WTC11 (cell line): ENCODE results near the gene MYL5. TPM values are rescaled to one million over a fixed set of nuclear protein-coding genes. Genes with fewer than 3 reads are reported as not detected.

ENCODE experiments used
- ATAC-seq: fragments of 200-7000 bp; cut with Tn5 transposase; 2 replicates; pipeline ENCODE4 v1.10.0; 2021; ENCODE audit warnings: mild to moderate bottlenecking, moderate library complexity
- CTCF ChIA-PET: fragments of 300-600 bp; sonication (Branson Sonifier 250); formaldehyde crosslinking; loops from one replicate; lab custom pipeline; 2021; ENCODE audit warnings: antibody characterized with exemption; lab: Charles Lee
- POLR2A ChIA-PET: fragments of 350-600 bp; sonication (Branson Sonifier 250); formaldehyde crosslinking; loops from one replicate; lab custom pipeline; 2021; ENCODE audit warnings: antibody characterized with exemption; lab: Charles Lee
- DNase-seq: peaks from one replicate; pipeline ENCODE4 v3.0.0; 2021; ENCODE audit warnings: low spot score
- H3K27ac Mint-ChIP-seq: 2 replicates; pipeline ENCODE4 v1.8.0; 2021; ENCODE audit warnings: mixed read lengths
- H3K27me3 Mint-ChIP-seq: 2 replicates; pipeline ENCODE4 v1.8.0; 2021; ENCODE audit warnings: low read depth, mild to moderate bottlenecking, moderate library complexity, mixed read lengths
- H3K36me3 Mint-ChIP-seq: 2 replicates; pipeline ENCODE4 v1.8.0; 2021; ENCODE audit warnings: mixed read lengths
- H3K4me1 Mint-ChIP-seq: 2 replicates; pipeline ENCODE4 v1.8.0; 2022; ENCODE audit warnings: mixed read lengths
- H3K4me3 Mint-ChIP-seq: 2 replicates; pipeline ENCODE4 v1.8.0; 2021; ENCODE audit warnings: mild to moderate bottlenecking, moderate library complexity, mixed read lengths
- H3K9me3 Mint-ChIP-seq: 2 replicates; pipeline ENCODE4 v1.8.0; 2021; ENCODE audit warnings: mixed read lengths
- ARID4B ChIP-seq: sonication (generic); formaldehyde crosslinking; IDR thresholded peaks from 2 replicates; pipeline ENCODE4 v1.8.0; 2023; ENCODE audit warnings: missing genetic modification reagents, mild to moderate bottlenecking, borderline replicate concordance
- ATF3 ChIP-seq: sonication (generic); formaldehyde crosslinking; conservative IDR thresholded peaks from 2 replicates; pipeline ENCODE4 v1.8.1; 2022; ENCODE audit warnings: mild to moderate bottlenecking, missing genetic modification reagents
- CBFB ChIP-seq: sonication (generic); formaldehyde crosslinking; IDR thresholded peaks from 2 replicates; pipeline ENCODE4 v1.8.1; 2022; ENCODE audit warnings: mild to moderate bottlenecking, low read depth, missing genetic modification reagents
- E2F1 ChIP-seq: sonication (generic); formaldehyde crosslinking; IDR thresholded peaks from 2 replicates; pipeline ENCODE4 v1.8.0; 2022; ENCODE audit warnings: mild to moderate bottlenecking, missing genetic modification reagents
- ERG ChIP-seq: fragments of 250-450 bp; sonication (Bioruptor Pico); IDR thresholded peaks from 2 replicates; pipeline ENCODE4 v1.8.0; 2021; ENCODE audit warnings: mild to moderate bottlenecking
- ESRRA ChIP-seq: sonication (generic); formaldehyde crosslinking; IDR thresholded peaks from 2 replicates; pipeline ENCODE4 v1.8.1; 2022; ENCODE audit warnings: mild to moderate bottlenecking, missing genetic modification reagents, borderline replicate concordance
- ETV6 ChIP-seq: sonication (generic); formaldehyde crosslinking; IDR thresholded peaks from 2 replicates; pipeline ENCODE4 v1.8.1; 2022; ENCODE audit warnings: mild to moderate bottlenecking, missing genetic modification reagents
- GABPB1 ChIP-seq: sonication (generic); formaldehyde crosslinking; IDR thresholded peaks from 2 replicates; pipeline ENCODE4 v1.8.1; 2023; ENCODE audit warnings: mild to moderate bottlenecking, missing genetic modification reagents
- MAX ChIP-seq: sonication (generic); formaldehyde crosslinking; IDR thresholded peaks from 2 replicates; pipeline ENCODE4 v1.8.0; 2022; ENCODE audit warnings: mild to moderate bottlenecking, missing genetic modification reagents
- MXD4 ChIP-seq: fragments of 250-450 bp; sonication (Bioruptor Pico); IDR thresholded peaks from 2 replicates; pipeline ENCODE4 v1.8.0; 2021; ENCODE audit warnings: mild to moderate bottlenecking, moderate library complexity, borderline replicate concordance
- NFATC4 ChIP-seq: fragments of 250-450 bp; sonication (Bioruptor Pico); IDR thresholded peaks from 2 replicates; pipeline ENCODE4 v1.9.0; 2021; ENCODE audit warnings: mild to moderate bottlenecking
- PRDM15 ChIP-seq: sonication (generic); formaldehyde crosslinking; IDR thresholded peaks from 2 replicates; pipeline ENCODE4 v1.8.0; 2022; ENCODE audit warnings: missing genetic modification reagents
- RELA ChIP-seq: sonication (generic); formaldehyde crosslinking; IDR thresholded peaks from 2 replicates; pipeline ENCODE4 v1.8.1; 2022; ENCODE audit warnings: missing genetic modification reagents, mild to moderate bottlenecking, borderline replicate concordance
- SMAD3 ChIP-seq: sonication (generic); formaldehyde crosslinking; IDR thresholded peaks from 2 replicates; pipeline ENCODE4 v1.8.0; 2022; ENCODE audit warnings: missing genetic modification reagents, mild to moderate bottlenecking, borderline replicate concordance
- TEAD1 ChIP-seq: sonication (generic); formaldehyde crosslinking; IDR thresholded peaks from 2 replicates; pipeline ENCODE4 v1.8.0; 2022; ENCODE audit warnings: mild to moderate bottlenecking, missing genetic modification reagents
- ZNF232 ChIP-seq: sonication (generic); formaldehyde crosslinking; IDR thresholded peaks from 2 replicates; pipeline ENCODE4 v1.8.0; 2022; ENCODE audit warnings: mild to moderate bottlenecking, missing genetic modification reagents
- ZNF532 ChIP-seq: fragments of 250-450 bp; sonication (Bioruptor Pico); IDR thresholded peaks from 2 replicates; pipeline ENCODE4 v1.9.0; 2021; ENCODE audit warnings: mild to moderate bottlenecking, borderline replicate concordance
- total RNA-seq: library from RNA; stranded (reverse); gene quantifications from 3 replicates; pipeline ENCODE4 v1.2.3, GENCODE V29; 2021

The MYL5 gene
- total RNA-seq, 1 experiment from 2014 or later = 22.2 TPM

GRCh38 chr4:680928-681645 lies 6.7 kb downstream of the MYL5 start:
- Mint-ChIP-seq H3K9me3 (no peaks in the 10 kb centered on the region), H3K4me3 (peak overlapping the region; percentile 57)
- TF ChIP-seq SMAD3 (CRISPR knock-in tag) (no peak), ZNF532 (CRISPR knock-in tag) (no peak), PRDM15 (no peak), GABPB1 (CRISPR knock-in tag) (no peak), ATF3 (CRISPR knock-in tag) (no peak), RELA (no peak), TEAD1 (no peak), ETV6 (CRISPR knock-in tag) (no peak), NFATC4 (CRISPR knock-in tag) (no peak), ESRRA (no peak), CBFB (CRISPR knock-in tag) (no peak), ARID4B (no peak), MAX (CRISPR knock-in tag) (no peak), ERG (no peak), ZNF232 (no peak), E2F1 (CRISPR knock-in tag) (no peak), MXD4 (no peak)
- TF ChIP-seq, all 79 proteins: peak for 0
- ChIA-PET CTCF (interaction anchor here (0.8 to 2.0 kb wide), 5 partner anchors 17 to 78 kb away, joined by 3 to 5 read pairs (median 4); no protein-coding TSS in a partner anchor), POLR2A (interaction anchor here (0.8 to 1.5 kb wide), 2 partner anchors 14 to 18 kb away, joined by 3 to 4 read pairs; no protein-coding TSS in a partner anchor)
- DNase-seq (peak; percentile 62), ATAC-seq (peak; percentile 23)
- Mint-ChIP-seq H3K27me3 (no peaks in the 10 kb centered on the region), H3K27ac (no peak overlapping the region), H3K36me3 (no peaks in the 10 kb centered on the region), H3K4me1 (0 out of 2 replicates have a peak, but pooled peaks cover 6% of the 10 kb centered on the region)
